Transverse colon (tissue), 4 donors: ENCODE results near the gene SVBP. TPM values are rescaled to one million over a fixed set of nuclear protein-coding genes. Genes with fewer than 3 reads are reported as not detected.

Source experiments
- DNase-seq: peaks from one replicate; pipeline ENCODE4 v3.0.0-alpha.2; 2019
- H3K27ac ChIP-seq, 4 donors: fragments of 200-600 bp; sonication (generic); 2 replicates each; pipeline ENCODE4 v1.5.1; 2016 to 2018; ENCODE audit warnings: inconsistent platforms in 4 of 4
- H3K27me3 ChIP-seq: fragments of 200-600 bp; sonication (generic); 2 replicates; pipeline ENCODE4 v1.5.1; 2017; ENCODE audit warnings: inconsistent platforms
- H3K36me3 ChIP-seq, 4 donors: fragments of 200-600 bp; sonication (generic); 2 replicates each; pipeline ENCODE4 v1.5.1; 2017 to 2019; ENCODE audit warnings: inconsistent platforms in 4 of 4
- H3K4me1 ChIP-seq, 4 donors: fragments of 200-600 bp; sonication (generic); 2 replicates each; pipeline ENCODE4 v1.5.1; 2017 to 2020; ENCODE audit warnings: inconsistent platforms in 4 of 4
- H3K4me3 ChIP-seq, 4 donors: fragments of 200-600 bp; sonication (generic); 1 replicate in 1 of 4; 2 replicates in 3 of 4; pipeline versions ENCODE4 v1.5.1 to v1.6.1; 2017 to 2019; ENCODE audit warnings: inconsistent platforms in 4 of 4
- H3K9me3 ChIP-seq, 2 donors: fragments of 200-600 bp; sonication (generic); 2 replicates each; pipeline ENCODE4 v1.5.1; 2017 to 2019; ENCODE audit warnings: inconsistent platforms in 2 of 2
- CTCF ChIP-seq, 5 experiments: fragments of 200-600 bp in 3 of 5; fragments of 450-650 bp in 2 of 5; sonication (generic) in 3 of 5; IDR thresholded peaks; 1 replicate in 2 of 5; 2 replicates in 3 of 5; pipeline ENCODE4 v1.5.1; 2016 to 2017; ENCODE audit warnings: antibody characterized with exemption in 5 of 5, inconsistent platforms in 3 of 5, mild to moderate bottlenecking in 2 of 5, moderate library complexity in 1 of 5
- EP300 ChIP-seq: sonication (generic); formaldehyde crosslinking; IDR thresholded peaks from one replicate; pipeline ENCODE4 v1.6.1; 2017; ENCODE audit warnings: antibody characterized with exemption, low read depth
- POLR2A ChIP-seq: fragments of 450-650 bp; IDR thresholded peaks from one replicate; pipeline ENCODE4 v1.6.1; 2016; ENCODE audit warnings: antibody characterized with exemption, mild to moderate bottlenecking, moderate library complexity
- POLR2AphosphoS5 ChIP-seq, 3 donors: sonication (generic); formaldehyde crosslinking; IDR thresholded peaks; one replicate each; pipeline ENCODE4 v1.6.1; 2016; ENCODE audit warnings: antibody characterized with exemption in 3 of 3
- WGBS, 2 donors: methylation state at CpG; one replicate each; pipeline ENCODE4 v1.1.5; 2018; ENCODE audit warnings: low coverage in 1 of 2; 5-methylcytosine and 5-hydroxymethylcytosine counted together
- in situ Hi-C, 4 donors: fragments of 200-750 bp; cut with MboI; loops; one replicate each; pipeline versions ENCODE4 v1.15.0 to v1.15.1; 2017; ENCODE audit warnings: low sequenced_read_pairs in 3 of 4, low pct_ligation_motif_present in 1 of 4, low pct_unique_long_range_greater_than_20kb in 1 of 4
- intact Hi-C: fragments of 100-400 bp; cut with DNase I; formaldehyde crosslinking; loops from one replicate; pipeline ENCODE4 v1.15.1; 2023; ENCODE audit warnings: low total_unique reads
- total RNA-seq, 4 donors: library from RNA; depleted of rRNA; stranded (reverse); fragments of >200 nt; gene quantifications; one replicate each; pipeline ENCODE4 v1.1.0, GENCODE V29; 2016

Gene SVBP
- total RNA-seq, 4 donors from 2014 or later, result 15.3 to 33.3 (median 17.6) TPM

- H3K27me3 ChIP-seq, result no peaks in the 10 kb centered on the region
- no peak for DNase-seq
- peaks cover 5 to 17% (median 10%) of the 10 kb centered on the region in 4 donors for H3K4me1 ChIP-seq
- H3K36me3 ChIP-seq, result peaks cover 0 to 18% (median 2%) of the 10 kb centered on the region in 4 donors
- H3K27ac ChIP-seq, result no peak overlapping the region
- in situ Hi-C loops (loop anchor here in 3 of 4 donors (10.0 to 25.0 kb wide), 2 partner anchors 425 to 427 kb away; partner anchors contain the start of gene FOXJ3 (in 3 of the 3)), intact Hi-C loops (loop anchor here (10.0 kb wide), 1 partner anchor 427 kb away; the partner anchor contains the start of gene FOXJ3)
- no peaks in the 10 kb centered on the region for H3K9me3 ChIP-seq
- 53% methylated on average over 5 of the region's 5 CpGs; no CpG with 5 or more reads in 1 of the 2 donors for WGBS, 2 donors
- H3K4me3 ChIP-seq, result no peak overlapping the region
- TF ChIP-seq EP300, result no peak
- TF ChIP-seq POLR2AphosphoS5 (IDR thresholded peaks at IDR 0.05), result no peak
- no peak for TF ChIP-seq CTCF (IDR thresholded peaks at IDR 0.05)
- no peak for TF ChIP-seq POLR2A
These were observed 54.9 kb downstream of the SVBP start for GRCh38 chr1:42762269-42762668.

GRCh38 chr1:42761567-42761966 is 55.6 kb downstream of the SVBP start:
- 93 to 95% methylated on average over 2 to 4 of the region's 4 CpGs for WGBS, 2 donors
- Histone ChIP-seq H3K4me1 (peaks cover 5 to 17% (median 10%) of the 10 kb centered on the region in 4 donors), H3K4me3 (no peak overlapping the region), H3K27ac (no peak overlapping the region), H3K27me3 (no peaks in the 10 kb centered on the region), H3K9me3 (no peaks in the 10 kb centered on the region), H3K36me3 (peaks cover 0 to 18% (median 2%) of the 10 kb centered on the region in 4 donors)
- TF ChIP-seq EP300 (no peak), CTCF (IDR thresholded peaks at IDR 0.05) (no peak), POLR2AphosphoS5 (IDR thresholded peaks at IDR 0.05) (no peak)
- in situ Hi-C loops, result loop anchor here in 3 of 4 donors (10.0 to 25.0 kb wide), 2 partner anchors 424 to 427 kb away; partner anchors contain the start of gene FOXJ3 (in 3 of the 3)
- DNase-seq, result no peak
- intact Hi-C loops, result loop anchor here (10.0 kb wide), 1 partner anchor 427 kb away; the partner anchor contains the start of gene FOXJ3

GRCh38 chr1:42759114-42759513 is 58.1 kb downstream of the SVBP start:
- H3K9me3 ChIP-seq, result no peaks in the 10 kb centered on the region
- in situ Hi-C loops (loop anchor here in 2 of 4 donors (25.0 kb wide), 1 partner anchor 422 kb away; the partner anchor contains the start of gene FOXJ3 (in 2 of the 2)), intact Hi-C loops (no loop called here)
- no peak overlapping the region for H3K4me3 ChIP-seq
- no peaks in the 10 kb centered on the region for H3K4me1 ChIP-seq
- H3K27ac ChIP-seq, result no peak overlapping the region
- TF ChIP-seq POLR2AphosphoS5 (IDR thresholded peaks at IDR 0.05), result no peak
- H3K27me3 ChIP-seq, result no peaks in the 10 kb centered on the region
- peaks cover 0 to 27% (median 2%) of the 10 kb centered on the region in 4 donors for H3K36me3 ChIP-seq
- 77% methylated on average over 9 of the region's 9 CpGs; no CpG with 5 or more reads in 1 of the 2 donors for WGBS, 2 donors
- no peak for DNase-seq

GRCh38 chr1:42758641-42759040 is 58.6 kb downstream of the SVBP start:
- no peak for DNase-seq
- peaks cover 0 to 27% (median 2%) of the 10 kb centered on the region in 4 donors for H3K36me3 ChIP-seq
- in situ Hi-C loops, result loop anchor here in 2 of 4 donors (25.0 kb wide), 1 partner anchor 421 kb away; the partner anchor contains the start of gene FOXJ3 (in 2 of the 2)

More at GRCh38 chr1:42758641-42759040, 58.6 kb downstream of the SVBP start:
- Histone ChIP-seq H3K4me3 (no peak overlapping the region), H3K4me1 (no peaks in the 10 kb centered on the region), H3K9me3 (no peaks in the 10 kb centered on the region), H3K27me3 (no peaks in the 10 kb centered on the region), H3K27ac (no peak overlapping the region)
- TF ChIP-seq EP300 (no peak), POLR2A (no peak), POLR2AphosphoS5 (IDR thresholded peaks at IDR 0.05) (no peak), CTCF (IDR thresholded peaks at IDR 0.05) (no peak)
- 26 to 42% methylated on average over 3 of the region's 3 CpGs for WGBS, 2 donors
- intact Hi-C loops, result no loop called here
